Kidney capillary endothelial cell (primary cell): ENCODE data around the gene FNTB.

Source experiments
- DNase-seq: peaks from one replicate; pipeline ENCODE4 v3.0.0-alpha.2; 2018; ENCODE audit warnings: low spot score

Gene FNTB, protein sequence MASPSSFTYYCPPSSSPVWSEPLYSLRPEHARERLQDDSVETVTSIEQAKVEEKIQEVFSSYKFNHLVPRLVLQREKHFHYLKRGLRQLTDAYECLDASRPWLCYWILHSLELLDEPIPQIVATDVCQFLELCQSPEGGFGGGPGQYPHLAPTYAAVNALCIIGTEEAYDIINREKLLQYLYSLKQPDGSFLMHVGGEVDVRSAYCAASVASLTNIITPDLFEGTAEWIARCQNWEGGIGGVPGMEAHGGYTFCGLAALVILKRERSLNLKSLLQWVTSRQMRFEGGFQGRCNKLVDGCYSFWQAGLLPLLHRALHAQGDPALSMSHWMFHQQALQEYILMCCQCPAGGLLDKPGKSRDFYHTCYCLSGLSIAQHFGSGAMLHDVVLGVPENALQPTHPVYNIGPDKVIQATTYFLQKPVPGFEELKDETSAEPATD

DNA sequence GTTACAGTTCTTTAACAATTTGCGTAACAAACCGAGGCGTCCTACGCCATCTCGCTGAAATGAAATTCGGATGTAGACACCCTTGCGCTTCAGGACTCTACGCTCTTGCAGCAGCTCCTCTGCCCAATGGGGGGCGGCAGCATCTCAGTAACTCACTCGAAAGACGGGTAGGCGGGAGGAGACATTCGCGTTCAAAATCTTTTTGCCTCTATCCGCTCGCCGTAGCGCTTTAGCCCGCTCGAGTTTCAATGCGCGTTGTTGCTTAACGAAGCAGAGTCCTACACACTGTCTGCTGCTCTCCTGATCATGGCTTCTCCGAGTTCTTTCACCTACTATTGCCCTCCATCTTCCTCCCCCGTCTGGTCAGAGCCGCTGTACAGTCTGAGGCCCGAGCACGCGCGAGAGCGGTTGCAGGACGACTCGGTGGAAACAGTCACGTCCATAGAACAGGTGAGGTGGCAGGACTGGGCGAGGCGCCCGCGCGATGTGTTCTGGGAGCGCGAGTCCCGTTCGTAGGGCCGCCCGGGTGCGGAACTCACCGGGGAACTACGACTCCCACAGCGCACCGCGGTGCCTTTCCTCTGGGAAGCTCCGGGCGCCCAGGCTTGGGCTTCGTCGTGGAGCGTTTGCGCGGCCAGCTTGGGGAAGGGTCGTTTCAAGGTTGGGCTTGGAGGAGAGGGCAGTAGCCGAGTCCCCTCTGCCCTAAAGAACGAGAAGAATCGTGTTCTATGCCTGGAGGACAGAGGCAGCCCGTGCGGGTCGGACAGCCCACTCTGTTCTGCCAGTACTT, at the start of gene FNTB:
FNTB (plus strand) TSS at position 248 of the 790 bp plus-strand sequence; CDS start at position 307, 59 bp downstream.
- peak; percentile 95 for DNase-seq

DNA sequence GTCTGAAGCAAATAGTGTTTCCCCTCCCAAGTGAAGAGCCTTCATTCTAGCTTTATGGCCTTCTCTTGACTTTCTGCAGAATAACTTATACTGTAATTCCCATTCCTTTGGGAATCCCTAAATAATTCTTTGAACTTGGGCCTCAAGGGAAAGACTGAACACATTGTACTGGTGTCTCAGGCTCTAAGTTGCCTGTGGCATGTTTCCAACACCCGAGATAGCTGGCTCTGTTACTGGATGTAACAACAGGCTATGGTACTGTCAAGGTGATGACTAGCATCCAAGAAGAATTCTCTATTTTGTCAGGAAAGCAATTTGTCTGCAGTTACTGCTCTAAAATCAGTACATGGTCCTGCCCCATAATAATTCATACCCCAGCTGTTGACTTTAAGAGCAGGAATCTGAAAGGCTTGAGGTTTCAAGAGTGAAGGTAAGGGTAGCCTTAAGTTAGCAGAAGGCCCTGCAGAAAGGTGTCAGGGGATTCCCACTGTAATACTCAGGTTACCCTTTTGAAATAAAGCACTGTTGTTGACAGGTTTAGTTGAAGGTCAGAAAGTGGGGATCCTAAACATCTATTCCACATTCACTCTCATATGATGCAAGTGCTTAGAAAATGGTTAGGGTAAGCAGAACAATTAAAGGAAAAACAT, 49.4 kb upstream of the FNTB start:
- no peak for DNase-seq

- no peak for DNase-seq
Measured at GRCh38 chr14:64937821-64938193, 48.9 kb upstream of the FNTB start.

DNA sequence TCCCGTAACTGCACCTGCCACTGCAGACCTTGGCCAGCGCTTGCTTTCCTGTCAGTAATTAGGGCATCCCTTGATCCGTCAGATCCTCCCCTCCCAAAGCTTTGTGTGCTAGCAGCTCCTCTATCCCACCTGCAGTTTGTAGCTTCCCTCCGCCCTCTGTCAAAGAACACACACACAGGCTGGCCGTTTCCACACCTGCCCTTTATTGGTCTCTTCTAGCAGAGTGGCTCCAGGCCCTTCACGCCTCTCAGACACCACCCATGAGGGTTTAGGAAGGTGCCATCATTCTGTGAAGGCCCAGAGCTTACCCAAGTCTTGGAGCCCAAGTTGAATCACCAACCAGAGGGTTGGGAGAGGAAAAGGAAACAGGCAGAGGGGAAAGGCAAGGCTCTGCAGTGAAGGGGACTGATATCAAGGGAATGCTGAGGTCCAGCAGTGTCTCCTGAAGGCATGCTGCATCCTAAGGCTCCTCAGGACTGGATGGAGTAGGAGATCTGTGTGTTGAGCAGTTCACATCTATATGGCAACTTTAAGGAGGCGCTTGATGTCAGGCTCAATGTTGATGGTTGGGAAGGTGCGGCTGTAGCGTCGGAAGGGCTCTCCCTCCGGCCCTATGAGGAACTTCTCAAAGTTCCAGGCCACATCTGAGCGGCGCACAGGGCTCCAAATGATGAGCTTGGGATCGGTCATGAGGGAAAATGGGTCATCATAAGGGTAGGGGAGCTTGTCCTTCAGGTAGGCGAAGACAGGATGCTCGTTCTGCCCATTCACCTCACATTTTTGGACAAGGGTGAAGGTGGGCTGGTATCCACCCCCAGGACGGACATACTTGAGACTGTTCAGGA, 47.5 kb upstream of the FNTB start:
- DNase-seq = no peak

GRCh38 chr14:64939817-64940190, 46.9 kb upstream of the FNTB start:
- DNase-seq = no peak

DNA sequence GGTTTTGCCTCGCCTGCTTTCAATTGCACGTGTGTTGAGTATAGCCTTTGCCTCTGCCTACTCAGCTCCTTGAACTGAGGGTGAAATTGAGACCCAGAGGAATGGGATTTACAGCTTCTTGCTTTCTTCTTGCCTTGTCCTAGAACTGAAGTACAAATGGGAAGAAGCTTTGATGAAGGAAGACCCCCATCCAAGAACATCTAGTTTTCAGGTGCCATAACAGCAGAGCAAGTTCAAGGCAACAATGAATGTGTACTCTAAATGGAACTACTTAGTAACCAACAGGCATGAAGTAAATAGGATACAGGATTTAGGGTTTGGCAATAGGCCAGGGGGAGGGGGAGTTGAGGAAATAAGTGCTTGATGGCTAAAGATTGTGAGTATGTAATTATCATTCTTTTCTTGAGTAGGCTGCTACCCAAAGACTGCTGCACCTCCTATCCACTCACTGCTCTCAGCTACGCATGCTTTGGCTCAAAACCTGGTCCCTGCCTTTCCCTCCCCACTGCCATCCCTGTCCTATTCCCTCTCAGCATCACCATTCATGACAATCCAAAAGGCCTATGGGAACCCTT, 46.3 kb upstream of the FNTB start:
- DNase-seq = no peak

DNA sequence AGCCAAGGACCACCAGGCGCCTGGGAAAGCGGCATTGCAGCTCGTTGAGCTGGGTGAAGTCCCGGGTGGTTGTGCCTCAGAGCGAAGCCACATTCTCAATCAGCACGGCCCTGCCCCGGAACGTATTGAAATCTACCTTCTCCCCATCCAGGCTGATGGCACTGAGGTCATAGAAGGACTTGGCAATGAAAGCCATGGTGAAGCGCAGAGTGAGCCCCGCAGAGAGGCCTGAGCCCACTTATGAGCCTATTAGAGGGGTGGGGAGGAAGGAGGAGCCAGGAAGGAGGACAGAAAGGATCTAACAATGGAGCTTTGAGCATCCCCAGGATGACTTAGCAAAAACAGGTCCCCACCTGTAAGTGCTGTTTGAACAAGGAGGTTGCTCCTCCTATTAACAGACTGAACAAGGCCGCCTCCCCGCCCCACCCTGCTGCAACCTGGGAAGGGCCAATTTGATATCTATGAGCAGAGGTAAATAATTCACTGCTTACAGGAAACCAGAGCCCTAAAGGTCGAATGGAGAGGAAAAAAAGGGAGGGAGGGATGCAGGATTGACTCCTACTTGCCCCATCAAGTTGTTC, 44.1 kb upstream of the FNTB start, which contains the start of gene GPX2:
GPX2 (minus strand) TSS at position 215 of the 581 bp plus-strand sequence; CDS start at position 196, 19 bp downstream.
- no peak for DNase-seq

DNA sequence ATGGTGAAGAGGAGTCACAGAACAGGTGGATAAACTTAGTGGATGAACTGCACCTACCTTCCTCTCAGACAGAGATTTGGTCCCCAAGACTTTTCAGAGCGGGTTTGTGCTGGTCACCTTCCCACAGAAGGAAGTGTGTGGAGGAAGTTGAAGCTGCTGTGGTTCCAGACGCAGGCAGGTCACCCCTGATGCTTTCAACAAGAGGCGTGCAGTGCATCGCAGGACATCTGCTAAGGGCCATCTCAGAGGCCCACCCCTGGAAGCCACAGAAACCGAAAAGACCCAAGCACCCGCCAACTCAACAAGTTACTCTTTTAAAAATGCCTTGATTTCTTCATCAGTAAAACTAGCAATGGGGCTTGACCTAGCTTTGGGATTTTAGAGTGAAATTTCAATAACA, 43.1 kb upstream of the FNTB start:
- no peak for DNase-seq

GRCh38 chr14:64944041-64944440, 42.7 kb upstream of the FNTB start:
- DNase-seq = no peak

DNA sequence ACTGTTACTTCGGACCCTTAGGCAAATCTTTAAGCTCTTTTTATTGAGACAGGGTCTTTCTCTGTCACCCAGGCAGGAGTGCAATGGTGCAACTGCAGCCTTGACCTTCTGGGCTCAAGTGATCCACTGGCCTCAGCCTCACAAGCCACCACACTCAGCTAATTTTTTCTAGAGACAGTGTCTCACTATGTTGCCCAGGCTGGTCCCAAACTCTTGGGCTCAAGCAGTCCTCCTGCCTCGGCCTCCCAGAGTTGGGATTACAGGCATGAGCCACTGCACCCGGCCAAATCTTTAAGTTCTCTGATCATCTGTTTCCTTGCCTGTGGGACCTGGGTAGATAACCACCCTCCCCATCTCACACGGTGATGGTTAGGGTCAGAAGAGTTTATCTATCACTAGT, 41.8 kb upstream of the FNTB start:
- no peak for DNase-seq

DNA sequence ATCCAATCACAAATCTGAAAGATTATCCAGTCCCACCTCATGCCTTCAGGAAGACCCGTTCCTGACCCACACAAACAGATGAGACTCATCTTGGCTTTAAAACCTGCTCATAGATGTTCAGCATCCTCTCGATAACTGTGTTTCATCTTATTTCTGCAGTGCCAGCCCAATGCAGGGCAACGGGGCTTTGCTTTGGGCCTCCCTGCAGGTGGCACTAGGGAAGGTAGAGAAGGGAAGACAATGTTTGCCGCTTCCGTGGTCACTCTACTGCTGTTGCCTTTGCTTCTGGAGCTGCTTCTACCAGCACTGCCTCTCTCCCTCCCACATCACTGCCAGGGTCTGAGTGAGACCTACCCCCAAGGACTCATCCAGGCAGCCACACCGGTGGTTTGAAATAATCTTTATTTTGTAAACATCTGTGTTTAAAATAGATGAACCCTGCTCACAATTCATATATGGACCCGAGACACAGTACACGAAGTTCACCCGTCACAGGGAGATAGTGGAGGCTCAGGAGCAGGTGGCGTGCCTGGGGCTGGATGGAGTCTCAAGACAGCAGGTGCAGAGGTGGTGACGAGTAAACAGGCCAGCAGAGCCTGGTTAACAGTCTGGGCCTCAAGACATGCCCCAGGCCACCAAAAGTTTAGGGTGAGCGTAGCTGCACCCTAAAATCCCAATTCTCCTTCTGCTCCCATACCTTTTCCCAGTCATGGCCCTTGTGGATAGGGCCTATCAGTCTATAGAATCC, 41.1 kb upstream of the FNTB start:
- DNase-seq = no peak

DNA sequence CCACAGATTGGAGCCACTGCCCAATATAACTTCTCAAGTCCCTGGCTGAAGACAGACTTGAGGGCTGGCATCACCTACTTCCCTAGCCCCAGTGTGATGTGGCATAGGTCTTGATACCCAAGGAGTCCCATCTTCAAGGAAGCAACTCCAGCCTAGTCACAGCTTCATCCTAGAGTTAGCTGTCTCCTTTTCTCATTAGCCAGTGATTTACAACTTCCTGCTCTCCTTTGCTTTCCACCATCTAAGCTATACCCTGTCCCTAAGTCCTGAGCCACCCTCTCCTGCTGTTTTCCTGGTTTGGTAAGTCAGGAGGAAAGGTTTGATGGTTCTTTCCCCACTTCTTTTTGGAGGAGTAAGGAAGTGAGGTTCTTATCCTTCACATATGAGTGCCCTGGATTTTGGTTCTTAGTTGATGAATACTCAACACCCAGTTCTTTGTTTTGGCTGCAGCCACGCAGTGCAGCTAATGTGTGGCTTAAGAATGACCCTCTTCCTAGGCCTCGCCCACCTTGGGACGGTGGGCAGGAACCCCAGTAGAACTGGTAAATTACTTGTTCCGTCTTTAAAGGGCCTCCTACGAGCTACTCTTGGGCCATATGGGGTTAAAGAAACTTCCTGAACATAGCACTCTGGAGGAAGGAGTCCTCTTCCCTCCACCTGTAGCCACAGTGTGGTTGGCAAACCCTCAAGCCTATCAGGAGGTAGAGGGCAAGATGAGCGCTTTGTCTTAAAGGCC, 40.2 kb upstream of the FNTB start:
- no peak for DNase-seq

- no peak for DNase-seq
Measured at GRCh38 chr14:64947710-64948611, 38.7 kb upstream of the FNTB start.

GRCh38 chr14:64948612-64949210, 38.0 kb upstream of the FNTB start:
- no peak for DNase-seq

DNA sequence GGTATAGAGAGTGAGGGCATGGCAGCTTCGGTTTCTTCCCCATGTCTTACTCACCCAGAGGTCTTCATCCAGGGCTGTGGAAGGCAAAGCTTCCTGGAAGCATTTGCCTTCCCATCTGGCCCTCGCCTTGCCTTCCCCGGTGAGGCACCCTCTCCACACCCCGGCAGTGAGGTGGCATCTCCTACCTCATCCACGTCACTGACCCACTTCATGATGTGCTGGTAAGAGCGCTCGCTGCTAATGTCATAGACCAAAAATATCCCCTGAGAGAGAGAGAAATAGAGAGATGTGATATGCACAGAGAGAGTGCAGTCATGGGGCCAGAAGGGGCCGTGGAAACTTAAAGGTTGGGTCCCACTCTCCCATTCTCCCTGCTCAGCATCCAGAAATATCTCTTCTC, 35.8 kb upstream of the FNTB start:
- no peak for DNase-seq

- no peak for DNase-seq
Measured at GRCh38 chr14:64951291-64951690, 35.4 kb upstream of the FNTB start.

DNA sequence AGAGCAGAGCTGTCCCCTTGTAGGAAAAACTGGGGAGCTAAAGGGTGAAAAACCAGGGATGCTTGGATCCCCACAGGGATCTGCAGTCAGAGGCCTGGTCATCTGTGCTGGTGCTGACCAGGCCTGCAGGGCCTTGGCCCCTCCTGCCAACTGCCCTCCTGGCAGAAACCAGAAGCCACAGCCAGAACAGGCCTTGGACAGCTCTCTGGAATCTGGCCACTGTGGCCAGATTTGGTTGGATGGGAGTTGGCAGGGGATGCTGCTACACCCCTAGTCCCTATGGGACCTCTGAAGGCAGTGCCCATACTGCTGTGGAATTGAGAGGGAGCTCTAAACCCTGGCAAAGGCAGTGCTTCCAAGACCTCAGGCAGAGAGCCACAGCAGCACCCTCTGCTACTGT, 35.0 kb upstream of the FNTB start:
- no peak for DNase-seq
